Measurements from ENCODE around the gene RANBP2.
"Not testable (repeated sequence)": the region's sequence is repeated elsewhere in the genome, so short reads cannot be mapped to it uniquely, and the experiment has no call there.

DNA sequence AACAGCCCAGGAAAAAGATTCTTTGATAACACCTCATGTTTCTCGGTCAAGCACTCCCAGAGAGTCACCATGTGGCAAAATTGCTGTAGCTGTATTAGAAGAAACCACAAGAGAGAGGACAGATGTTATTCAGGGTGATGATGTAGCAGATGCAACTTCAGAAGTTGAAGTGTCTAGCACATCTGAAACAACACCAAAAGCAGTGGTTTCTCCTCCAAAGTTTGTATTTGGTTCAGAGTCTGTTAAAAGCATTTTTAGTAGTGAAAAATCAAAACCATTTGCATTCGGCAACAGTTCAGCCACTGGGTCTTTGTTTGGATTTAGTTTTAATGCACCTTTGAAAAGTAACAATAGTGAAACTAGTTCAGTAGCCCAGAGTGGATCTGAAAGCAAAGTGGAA is 48.6 kb downstream of the RANBP2 start:
- TF ChIP-seq, protein P1, sequence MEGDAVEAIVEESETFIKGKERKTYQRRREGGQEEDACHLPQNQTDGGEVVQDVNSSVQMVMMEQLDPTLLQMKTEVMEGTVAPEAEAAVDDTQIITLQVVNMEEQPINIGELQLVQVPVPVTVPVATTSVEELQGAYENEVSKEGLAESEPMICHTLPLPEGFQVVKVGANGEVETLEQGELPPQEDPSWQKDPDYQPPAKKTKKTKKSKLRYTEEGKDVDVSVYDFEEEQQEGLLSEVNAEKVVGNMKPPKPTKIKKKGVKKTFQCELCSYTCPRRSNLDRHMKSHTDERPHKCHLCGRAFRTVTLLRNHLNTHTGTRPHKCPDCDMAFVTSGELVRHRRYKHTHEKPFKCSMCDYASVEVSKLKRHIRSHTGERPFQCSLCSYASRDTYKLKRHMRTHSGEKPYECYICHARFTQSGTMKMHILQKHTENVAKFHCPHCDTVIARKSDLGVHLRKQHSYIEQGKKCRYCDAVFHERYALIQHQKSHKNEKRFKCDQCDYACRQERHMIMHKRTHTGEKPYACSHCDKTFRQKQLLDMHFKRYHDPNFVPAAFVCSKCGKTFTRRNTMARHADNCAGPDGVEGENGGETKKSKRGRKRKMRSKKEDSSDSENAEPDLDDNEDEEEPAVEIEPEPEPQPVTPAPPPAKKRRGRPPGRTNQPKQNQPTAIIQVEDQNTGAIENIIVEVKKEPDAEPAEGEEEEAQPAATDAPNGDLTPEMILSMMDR (IDR thresholded peaks at IDR 0.05; ENCODE audit: low read depth, low read length, missing input control), result not testable (repeated sequence)
- not testable (repeated sequence) for TF ChIP-seq GABPA (IDR thresholded peaks at IDR 0.05 in 1 of 2, conservative IDR thresholded peaks at IDR 0.05 in 1 of 2); EGR1 (IDR thresholded peaks at IDR 0.05; ENCODE audit: low read depth in 2 of 2)
- TF ChIP-seq, protein P2, sequence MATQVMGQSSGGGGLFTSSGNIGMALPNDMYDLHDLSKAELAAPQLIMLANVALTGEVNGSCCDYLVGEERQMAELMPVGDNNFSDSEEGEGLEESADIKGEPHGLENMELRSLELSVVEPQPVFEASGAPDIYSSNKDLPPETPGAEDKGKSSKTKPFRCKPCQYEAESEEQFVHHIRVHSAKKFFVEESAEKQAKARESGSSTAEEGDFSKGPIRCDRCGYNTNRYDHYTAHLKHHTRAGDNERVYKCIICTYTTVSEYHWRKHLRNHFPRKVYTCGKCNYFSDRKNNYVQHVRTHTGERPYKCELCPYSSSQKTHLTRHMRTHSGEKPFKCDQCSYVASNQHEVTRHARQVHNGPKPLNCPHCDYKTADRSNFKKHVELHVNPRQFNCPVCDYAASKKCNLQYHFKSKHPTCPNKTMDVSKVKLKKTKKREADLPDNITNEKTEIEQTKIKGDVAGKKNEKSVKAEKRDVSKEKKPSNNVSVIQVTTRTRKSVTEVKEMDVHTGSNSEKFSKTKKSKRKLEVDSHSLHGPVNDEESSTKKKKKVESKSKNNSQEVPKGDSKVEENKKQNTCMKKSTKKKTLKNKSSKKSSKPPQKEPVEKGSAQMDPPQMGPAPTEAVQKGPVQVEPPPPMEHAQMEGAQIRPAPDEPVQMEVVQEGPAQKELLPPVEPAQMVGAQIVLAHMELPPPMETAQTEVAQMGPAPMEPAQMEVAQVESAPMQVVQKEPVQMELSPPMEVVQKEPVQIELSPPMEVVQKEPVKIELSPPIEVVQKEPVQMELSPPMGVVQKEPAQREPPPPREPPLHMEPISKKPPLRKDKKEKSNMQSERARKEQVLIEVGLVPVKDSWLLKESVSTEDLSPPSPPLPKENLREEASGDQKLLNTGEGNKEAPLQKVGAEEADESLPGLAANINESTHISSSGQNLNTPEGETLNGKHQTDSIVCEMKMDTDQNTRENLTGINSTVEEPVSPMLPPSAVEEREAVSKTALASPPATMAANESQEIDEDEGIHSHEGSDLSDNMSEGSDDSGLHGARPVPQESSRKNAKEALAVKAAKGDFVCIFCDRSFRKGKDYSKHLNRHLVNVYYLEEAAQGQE (IDR thresholded peaks at IDR 0.05), result not testable (repeated sequence)

All from liver (tissue), 3 donors.